B cell (primary cell): Measurements from ENCODE around the gene MAP3K14.

Experiments used
- EZH2 ChIP-seq: IDR thresholded peaks from 2 replicates; pipeline ENCODE4 v1.6.1; 2012; ENCODE audit warnings: borderline replicate concordance, low read depth, mild to moderate bottlenecking, moderate library complexity, low read length; ENCODE audit not compliant: insufficient read depth, poor library complexity, severe bottlenecking
- TF ChIP-seq, protein P1 (sequence below): fragments of 200-600 bp; IDR thresholded peaks from one replicate; pipeline ENCODE4 v1.8.0; 2022; ENCODE audit warnings: antibody characterized with exemption, mild to moderate bottlenecking

- no peak for TF ChIP-seq EZH2
- TF ChIP-seq, protein P1, sequence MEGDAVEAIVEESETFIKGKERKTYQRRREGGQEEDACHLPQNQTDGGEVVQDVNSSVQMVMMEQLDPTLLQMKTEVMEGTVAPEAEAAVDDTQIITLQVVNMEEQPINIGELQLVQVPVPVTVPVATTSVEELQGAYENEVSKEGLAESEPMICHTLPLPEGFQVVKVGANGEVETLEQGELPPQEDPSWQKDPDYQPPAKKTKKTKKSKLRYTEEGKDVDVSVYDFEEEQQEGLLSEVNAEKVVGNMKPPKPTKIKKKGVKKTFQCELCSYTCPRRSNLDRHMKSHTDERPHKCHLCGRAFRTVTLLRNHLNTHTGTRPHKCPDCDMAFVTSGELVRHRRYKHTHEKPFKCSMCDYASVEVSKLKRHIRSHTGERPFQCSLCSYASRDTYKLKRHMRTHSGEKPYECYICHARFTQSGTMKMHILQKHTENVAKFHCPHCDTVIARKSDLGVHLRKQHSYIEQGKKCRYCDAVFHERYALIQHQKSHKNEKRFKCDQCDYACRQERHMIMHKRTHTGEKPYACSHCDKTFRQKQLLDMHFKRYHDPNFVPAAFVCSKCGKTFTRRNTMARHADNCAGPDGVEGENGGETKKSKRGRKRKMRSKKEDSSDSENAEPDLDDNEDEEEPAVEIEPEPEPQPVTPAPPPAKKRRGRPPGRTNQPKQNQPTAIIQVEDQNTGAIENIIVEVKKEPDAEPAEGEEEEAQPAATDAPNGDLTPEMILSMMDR = no peak
Measured at GRCh38 chr17:45257115-45257514, 59.7 kb downstream of the MAP3K14 start.
